HT-29 (cell line): ENCODE data around the gene DBF4. TPM values are rescaled to one million over a fixed set of nuclear protein-coding genes. Genes with fewer than 3 reads are reported as not detected.
A peak's percentile ranks its signal among the peaks of the same experiment; 100 is the strongest.
"Not testable (repeated sequence)": the region's sequence is repeated elsewhere in the genome, so short reads cannot be mapped to it uniquely, and the experiment has no call there.

ENCODE experiments used
- DNase-seq: peaks from one replicate; pipeline ENCODE4 v3.0.0-alpha.2; 2015; ENCODE audit warnings: low spot score
- total RNA-seq: library from RNA; depleted of rRNA; stranded (reverse); fragments of >200 nt; shearing (Covaris generic); gene quantifications from 2 replicates; pipeline ENCODE4 v1.2.3, GENCODE V29; 2014

DBF4 gene
- total RNA-seq, 1 experiment from 2014 or later: 44.5 TPM

- DNase-seq: peak; percentile 42
Observed at GRCh38 chr7:87878208-87878735, 2.0 kb downstream of the DBF4 start.

DNA sequence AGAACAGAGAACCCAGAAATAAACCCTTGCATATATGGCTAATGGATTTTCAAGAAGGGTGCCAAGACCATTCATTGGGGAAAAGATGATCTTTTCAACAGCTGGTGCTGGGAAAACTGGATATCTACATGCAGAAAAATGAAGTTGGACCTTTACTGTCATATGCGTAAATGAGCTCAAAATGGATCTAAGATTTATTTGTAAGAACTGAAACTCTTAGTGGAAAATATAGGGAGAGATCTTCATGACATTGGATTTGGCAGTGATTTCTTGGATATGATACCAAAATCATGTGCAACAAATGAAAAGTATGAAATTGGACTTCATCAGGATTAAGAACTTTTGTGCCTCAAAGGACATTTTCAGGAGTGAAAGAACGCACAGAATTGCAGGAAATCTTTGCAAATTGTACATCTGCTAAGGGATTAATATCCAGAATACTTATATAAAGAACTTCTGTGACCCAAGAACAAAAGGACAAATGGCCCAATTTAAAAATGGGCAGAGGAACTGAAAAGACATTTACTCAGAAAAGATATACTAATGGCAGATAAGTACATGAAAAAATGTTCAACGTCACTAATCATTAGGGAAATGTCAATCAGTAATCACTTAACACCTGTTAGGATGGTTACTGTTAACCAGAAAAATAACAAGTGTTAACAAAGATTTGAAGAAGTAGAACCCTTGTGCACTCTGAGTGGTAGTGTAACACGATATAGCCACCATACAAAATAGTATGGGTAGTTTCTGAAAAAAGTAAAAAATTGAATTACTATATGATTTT, 6.1 kb downstream of the DBF4 start:
- no peak for DNase-seq

- DNase-seq: no peak
Observed at GRCh38 chr7:87885018-87885417, 8.7 kb downstream of the DBF4 start.

DNA sequence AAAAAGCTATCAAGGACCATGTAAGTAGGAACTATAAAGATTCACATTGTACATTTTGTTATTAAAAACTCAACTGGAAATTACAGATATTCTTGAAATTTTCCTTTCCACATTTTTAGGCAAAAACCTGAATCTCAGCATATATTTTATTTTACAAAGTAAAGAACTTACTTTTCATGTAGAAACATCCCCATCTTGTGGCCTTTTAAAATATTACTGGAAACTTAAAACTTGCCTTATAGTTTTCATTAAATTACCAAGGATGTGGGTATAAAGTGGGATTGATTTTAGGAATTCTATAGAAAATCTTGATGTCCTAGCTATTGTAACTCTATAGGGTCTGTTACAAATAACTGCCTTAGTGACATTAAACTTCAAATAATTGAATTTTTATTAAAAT, 10.6 kb downstream of the DBF4 start:
- DNase-seq: peak; percentile 67

GRCh38 chr7:87895363-87895762, 19.1 kb downstream of the DBF4 start:
- no peak for DNase-seq

DNA sequence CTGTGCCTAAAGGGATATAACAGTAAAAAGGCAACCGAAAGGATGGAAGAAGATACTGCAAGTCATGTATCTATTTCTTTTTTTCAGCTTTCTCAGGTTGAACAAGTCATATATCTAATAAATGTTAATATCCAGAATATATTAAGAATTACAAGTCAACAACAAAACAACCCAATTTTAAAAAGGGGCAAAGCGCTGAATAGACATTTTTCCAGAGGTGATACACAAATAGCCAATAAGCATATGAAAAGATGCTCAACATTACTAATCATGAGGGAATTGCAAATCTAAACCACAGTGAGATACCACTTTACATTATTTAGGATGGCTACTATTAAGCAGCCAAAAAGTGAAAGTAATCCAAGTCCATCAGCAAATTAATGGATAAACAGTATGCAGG, 23.0 kb downstream of the DBF4 start:
- DNase-seq: no peak

DNA sequence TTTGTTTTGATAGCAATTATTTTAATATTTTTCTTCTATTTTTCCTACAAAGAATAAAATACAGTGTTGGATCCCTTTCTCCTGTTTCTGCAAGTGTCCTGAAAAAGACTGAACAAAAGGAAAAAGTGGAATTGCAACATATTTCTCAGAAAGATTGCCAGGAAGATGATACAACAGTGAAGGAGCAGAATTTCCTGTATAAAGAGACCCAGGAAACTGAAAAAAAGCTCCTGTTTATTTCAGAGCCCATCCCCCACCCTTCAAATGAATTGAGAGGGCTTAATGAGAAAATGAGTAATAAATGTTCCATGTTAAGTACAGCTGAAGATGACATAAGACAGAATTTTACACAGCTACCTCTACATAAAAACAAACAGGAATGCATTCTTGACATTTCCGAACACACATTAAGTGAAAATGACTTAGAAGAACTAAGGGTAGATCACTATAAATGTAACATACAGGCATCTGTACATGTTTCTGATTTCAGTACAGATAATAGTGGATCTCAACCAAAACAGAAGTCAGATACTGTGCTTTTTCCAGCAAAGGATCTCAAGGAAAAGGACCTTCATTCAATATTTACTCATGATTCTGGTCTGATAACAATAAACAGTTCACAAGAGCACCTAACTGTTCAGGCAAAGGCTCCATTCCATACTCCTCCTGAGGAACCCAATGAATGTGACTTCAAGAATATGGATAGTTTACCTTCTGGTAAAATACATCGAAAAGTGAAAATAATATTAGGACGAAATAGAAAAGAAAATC, 31.0 kb downstream of the DBF4 start:
- not testable (repeated sequence) for DNase-seq

DNA sequence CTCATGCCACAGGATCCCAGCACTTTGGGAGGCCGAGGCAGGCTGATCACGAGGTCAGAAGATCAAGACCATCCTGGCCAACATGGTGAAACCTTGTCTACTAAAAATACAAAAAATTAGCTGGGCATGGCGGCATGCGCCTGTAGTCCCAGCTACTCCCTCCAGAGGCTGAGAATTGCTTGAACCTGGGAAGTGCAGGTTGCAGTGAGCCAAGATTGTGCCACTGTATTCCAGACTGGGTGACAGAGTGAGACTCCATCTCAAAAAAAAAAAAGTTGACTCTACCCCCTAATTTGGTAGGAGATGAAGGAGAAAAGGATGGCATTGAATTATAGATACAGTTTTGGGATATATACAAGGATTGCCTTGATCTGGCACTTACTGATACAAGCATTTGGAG, 32.5 kb downstream of the DBF4 start:
- DNase-seq: not testable (repeated sequence)

GRCh38 chr7:87912121-87912520, 35.8 kb downstream of the DBF4 start:
- DNase-seq: no peak

DNA sequence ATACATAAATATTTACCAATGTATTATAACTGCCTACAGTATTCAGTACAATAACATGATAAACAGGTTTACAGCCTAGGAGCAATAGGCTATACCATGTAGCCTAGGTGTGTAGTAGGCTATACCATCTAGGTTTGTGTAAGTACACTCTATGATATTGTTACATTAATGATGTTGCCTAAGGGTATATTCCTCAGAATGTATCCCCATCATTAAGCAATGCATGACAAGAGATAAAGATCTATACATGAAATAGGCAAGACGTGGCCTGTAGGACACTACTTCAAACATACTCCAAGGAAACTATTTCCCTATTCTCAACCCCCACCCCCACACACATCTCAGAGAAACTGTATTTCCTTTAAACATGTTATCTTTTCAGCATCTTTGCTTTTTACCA, 42.4 kb downstream of the DBF4 start:
- no peak for DNase-seq

GRCh38 chr7:87919875-87920274, 43.6 kb downstream of the DBF4 start:
- no peak for DNase-seq

DNA sequence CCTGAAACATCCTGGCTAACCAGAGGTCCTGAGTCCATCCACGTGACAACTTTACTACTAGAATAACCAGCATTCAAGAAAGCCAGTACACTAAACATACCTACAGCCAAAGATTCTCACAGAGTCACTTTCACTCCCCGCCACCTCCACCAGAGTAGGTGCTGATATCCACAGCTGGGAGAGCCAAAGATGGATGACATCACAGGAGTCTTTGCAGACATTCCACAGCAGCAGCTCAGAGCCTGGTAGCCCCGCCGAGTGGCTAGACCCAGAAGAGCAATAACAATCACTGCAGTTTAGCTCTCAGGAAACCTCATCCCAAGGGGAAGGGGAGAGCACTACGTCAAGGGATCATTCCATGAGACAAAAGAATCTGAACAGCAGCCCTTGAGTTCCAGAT, 44.3 kb downstream of the DBF4 start:
- no peak for DNase-seq

DNA sequence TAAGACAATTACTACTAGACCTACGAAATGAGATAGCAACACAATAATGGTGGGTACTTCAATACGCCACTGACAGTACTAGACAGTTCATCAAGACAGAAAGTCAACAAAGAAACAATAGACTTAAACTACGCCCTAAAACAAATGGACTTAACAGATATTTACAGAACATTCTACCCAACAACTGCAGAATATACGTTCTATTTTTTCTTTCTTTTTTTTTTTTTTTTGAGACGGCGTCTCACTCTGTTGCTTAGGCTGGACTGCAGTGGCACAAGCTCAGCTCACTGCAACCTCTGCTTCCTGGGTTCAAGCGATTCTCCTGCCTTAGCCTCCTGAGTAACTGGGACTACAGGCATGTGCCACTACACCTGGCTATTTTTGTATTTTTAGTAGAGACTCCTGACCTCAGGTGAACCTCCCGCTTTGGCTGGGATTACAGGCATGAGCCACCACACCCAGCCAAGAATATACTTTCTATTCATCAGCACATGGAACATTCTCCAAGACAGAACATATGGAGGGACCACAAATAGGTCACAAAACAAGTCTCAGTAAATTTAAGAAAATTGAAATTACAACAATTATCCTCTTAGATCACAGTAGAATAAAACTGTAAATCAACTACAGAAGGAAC, 46.6 kb downstream of the DBF4 start:
- not testable (repeated sequence) for DNase-seq

GRCh38 chr7:87926581-87927461, 50.5 kb downstream of the DBF4 start:
- DNase-seq: peak; percentile 28

DNA sequence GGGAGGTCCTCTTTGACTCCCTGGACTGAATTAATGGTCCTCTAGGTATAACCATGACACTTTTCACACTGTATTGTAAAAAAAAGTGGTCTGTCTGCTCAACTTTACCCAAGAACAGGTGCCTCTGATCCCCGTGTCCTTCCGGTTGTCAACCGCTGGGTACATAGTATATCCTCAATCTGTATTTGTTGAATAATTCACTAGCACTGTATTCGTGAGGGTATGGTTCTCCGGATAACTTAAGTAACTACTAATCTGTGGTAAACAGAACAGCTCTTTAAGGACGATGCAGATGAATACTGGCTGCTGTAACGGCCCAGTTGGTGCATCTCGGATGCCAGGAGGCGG, 57.3 kb downstream of the DBF4 start:
- DNase-seq: no peak

DNA sequence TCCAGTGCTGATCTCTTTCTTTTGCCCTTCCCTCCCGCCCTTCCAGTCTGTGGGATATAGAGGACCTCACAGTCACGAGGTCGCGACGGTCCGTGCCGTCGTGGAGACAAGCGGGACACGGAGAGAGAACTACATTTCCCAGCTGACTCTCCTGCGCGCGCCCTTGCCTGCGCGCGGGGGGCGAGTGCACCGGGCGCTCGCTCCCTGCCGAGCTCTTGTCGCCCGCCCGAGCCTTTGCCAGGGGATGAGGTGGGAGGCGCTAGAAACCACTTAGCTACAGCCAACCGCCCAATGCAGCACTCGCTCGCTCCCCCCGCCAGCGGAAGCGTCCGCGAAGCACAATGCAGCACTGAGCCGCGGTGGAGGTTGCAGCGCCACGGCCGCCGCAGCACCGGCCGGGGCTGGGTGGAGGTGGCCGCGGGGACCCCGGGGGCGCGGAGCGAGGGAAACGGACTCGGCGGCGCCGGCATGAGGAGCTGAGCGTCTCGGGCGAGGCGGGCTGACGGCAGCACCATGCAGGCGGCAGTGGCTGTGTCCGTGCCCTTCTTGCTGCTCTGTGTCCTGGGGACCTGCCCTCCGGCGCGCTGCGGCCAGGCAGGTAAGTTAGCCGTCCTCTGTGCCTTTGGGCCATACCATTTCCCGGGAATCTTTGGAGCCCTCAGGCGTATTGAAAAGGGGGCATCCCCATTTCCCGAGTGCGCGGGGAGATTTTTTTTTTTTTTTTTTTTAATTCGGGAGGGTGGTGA, 57.8 kb downstream of the DBF4 start, which contains the start of gene ADAM22:
Gene ADAM22, plus strand, starts transcription at position 299 of the 746 bp plus-strand sequence. Its CDS starts 215 bp downstream, at position 514.
- peak; percentile 96 for DNase-seq

DNA sequence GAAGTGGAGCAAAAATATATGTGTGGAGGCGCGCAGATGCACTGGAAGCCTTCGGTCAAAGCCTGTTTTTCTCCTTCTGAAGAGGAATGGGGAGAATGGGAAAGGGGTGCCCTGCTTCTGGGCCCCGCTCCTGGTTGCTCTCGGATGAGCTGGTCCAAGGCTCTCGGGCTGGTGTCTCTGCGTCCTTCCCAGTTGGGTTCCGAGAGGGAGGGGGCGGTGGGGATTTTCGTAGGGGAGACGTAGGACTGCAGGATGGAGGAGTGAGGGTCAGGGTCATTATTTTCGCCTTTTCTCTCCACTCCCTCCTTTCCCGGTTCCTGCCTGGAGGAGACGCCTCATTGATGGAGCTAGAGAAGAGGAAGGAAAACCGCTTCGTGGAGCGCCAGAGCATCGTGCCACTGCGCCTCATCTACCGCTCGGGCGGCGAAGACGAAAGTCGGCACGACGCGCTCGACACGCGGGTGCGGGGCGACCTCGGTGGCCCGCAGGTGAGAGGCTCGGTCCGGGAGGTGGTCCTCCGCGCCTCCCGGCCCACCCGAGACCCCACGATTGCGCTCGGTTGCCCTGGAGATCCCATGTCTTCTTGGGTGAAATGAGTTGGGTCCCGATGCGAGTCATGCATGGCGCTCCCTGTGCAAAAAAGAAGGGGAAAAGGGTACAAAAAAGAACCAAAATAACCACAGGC, 58.5 kb downstream of the DBF4 start:
- DNase-seq: no peak

GRCh38 chr7:87935384-87935706, 59.1 kb downstream of the DBF4 start:
- DNase-seq: no peak

DNA sequence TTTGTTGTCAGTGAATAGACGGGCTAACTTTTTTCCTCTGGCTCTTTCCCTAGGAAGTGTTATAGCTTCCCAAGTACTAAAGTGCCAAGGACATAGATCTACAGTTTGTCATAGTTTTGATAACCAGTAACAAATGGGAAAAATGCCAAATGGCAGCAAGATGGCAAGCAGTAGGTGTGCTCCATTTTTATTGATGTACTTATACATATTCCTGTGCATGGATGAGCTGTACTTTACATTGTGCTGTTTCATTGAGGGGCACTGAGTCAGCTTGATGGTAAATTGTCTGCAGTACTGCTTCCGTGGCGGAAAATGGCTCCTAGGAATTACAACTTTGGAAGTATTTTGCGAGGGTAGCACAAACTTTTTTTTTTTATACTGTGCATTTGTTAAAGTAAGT, 64.8 kb downstream of the DBF4 start:
- DNase-seq: no peak

DNA sequence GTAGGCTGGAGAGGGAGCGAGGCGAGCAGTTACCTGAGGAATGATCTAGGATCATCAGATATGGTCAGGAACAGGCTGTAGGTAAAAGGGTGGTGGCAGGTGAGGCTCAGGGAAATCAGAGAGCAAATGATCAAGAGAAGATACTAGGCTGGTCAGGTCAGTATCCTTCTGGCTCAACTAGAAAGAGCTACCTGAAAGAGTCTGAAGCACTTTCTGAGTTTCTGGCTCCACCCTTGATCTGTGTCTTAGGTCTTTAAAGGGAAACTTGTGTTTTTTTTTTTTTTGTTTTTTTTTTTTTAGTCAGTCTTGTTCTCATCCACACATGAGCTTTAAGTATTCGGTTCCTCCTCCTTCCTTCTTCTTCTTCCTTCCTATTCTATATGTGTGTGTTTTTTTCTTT, 68.3 kb downstream of the DBF4 start:
- DNase-seq: peak; percentile 26
